Activated T-helper 2 cell treated with anti-CD3 and anti-CD28 coated beads, Interferon-gamma antibody, Interleukin-2, Interleukin-4, amounts not matched to agents 10 μg/mL and 5 μg/mL and 100 μg/mL, durations not matched to agents 14 hours and 24 hours and 36 hours (primary cell): ENCODE measurements around the gene ATP6V1B1. TPM values are rescaled to one million over a fixed set of nuclear protein-coding genes. Genes with fewer than 3 reads are reported as not detected.

Experiments
- DNase-seq: peaks from one replicate; pipeline ENCODE4 v3.0.0; 2021; ENCODE audit warnings: low spot score
- H3K27ac Mint-ChIP-seq: one replicate; pipeline ENCODE4 v1.8.0; 2021; ENCODE audit warnings: mixed read lengths
- H3K27me3 Mint-ChIP-seq: one replicate; pipeline ENCODE4 v1.8.0; 2021; ENCODE audit warnings: low read depth, mixed read lengths
- H3K36me3 Mint-ChIP-seq: one replicate; pipeline ENCODE4 v1.8.0; 2021; ENCODE audit warnings: low read depth, mixed read lengths
- H3K4me1 Mint-ChIP-seq: one replicate; pipeline ENCODE4 v1.8.0; 2021; ENCODE audit warnings: low read depth, mixed read lengths
- H3K4me3 Mint-ChIP-seq: one replicate; pipeline ENCODE4 v1.8.0; 2021; ENCODE audit warnings: low read depth, mild to moderate bottlenecking, moderate library complexity, mixed read lengths
- H3K9me3 Mint-ChIP-seq: one replicate; pipeline ENCODE4 v1.8.0; 2021; ENCODE audit warnings: mixed read lengths
- intact Hi-C: fragments of 100-400 bp; cut with micrococcal nuclease; formaldehyde crosslinking; loops from one replicate; pipeline ENCODE4 v1.15.1; 2023
- total RNA-seq: library from RNA; stranded (reverse); gene quantifications from 2 replicates; pipeline ENCODE4 v1.2.3, GENCODE V29; 2022

ATP6V1B1 gene
- total RNA-seq, 1 donor from 2014 or later = not detected

- Mint-ChIP-seq H3K27ac (no peak overlapping the region), H3K4me1 (no peaks in the 10 kb centered on the region), H3K36me3 (no peaks in the 10 kb centered on the region), H3K4me3 (no peak overlapping the region), H3K9me3 (no peaks in the 10 kb centered on the region), H3K27me3 (peaks cover 21% of the 10 kb centered on the region)
- intact Hi-C loops = no loop called here
- no peak for DNase-seq
Measured at GRCh38 chr2:70936979-70937811, 1.5 kb downstream of the ATP6V1B1 start.

DNA sequence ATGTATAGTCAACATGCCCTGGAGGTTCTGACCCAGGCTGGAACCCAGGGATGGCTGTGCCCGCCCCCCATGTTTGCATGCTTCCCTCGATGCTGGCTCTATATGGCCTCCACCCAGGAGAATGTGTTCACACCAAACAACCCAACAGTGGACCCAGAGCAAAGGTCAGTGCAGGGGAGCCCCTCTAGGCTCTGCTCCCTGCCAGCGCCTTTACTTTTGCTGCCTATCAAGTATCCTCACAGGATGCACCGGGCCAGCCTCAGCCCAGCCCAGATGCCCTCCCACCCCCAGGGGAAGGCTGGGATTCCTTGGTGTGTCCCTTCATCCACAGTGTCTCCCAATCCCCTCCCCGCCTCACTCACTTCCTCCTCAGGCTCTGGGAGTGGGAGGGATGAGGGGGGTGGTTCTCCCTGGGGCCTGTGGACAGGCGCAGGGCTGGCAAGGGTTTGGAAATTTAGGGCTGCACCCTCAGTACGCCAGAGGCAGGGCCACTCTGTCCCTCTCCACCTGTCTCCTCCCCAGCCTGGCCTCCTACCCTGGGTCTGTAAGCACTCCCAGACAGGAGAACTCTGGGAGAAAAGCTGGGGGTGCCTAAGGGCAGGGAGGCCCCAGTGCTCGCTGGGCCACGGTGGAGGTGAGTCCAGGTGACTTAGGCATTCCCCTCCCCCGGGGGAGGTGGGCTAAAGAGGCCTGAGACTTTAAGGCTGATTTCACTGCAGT, 2.3 kb downstream of the ATP6V1B1 start:
- Mint-ChIP-seq H3K27ac (no peak overlapping the region), H3K36me3 (no peaks in the 10 kb centered on the region), H3K27me3 (peaks cover 21% of the 10 kb centered on the region), H3K9me3 (no peaks in the 10 kb centered on the region), H3K4me1 (no peaks in the 10 kb centered on the region), H3K4me3 (no peak overlapping the region)
- no peak for DNase-seq
- intact Hi-C loops = no loop called here

- Mint-ChIP-seq H3K4me1 (no peaks in the 10 kb centered on the region), H3K4me3 (no peak overlapping the region), H3K36me3 (no peaks in the 10 kb centered on the region), H3K27me3 (peaks cover 21% of the 10 kb centered on the region), H3K27ac (no peak overlapping the region), H3K9me3 (no peaks in the 10 kb centered on the region)
- intact Hi-C loops = no loop called here
- no peak for DNase-seq
Measured at GRCh38 chr2:70938586-70938950, 2.9 kb downstream of the ATP6V1B1 start.

DNA sequence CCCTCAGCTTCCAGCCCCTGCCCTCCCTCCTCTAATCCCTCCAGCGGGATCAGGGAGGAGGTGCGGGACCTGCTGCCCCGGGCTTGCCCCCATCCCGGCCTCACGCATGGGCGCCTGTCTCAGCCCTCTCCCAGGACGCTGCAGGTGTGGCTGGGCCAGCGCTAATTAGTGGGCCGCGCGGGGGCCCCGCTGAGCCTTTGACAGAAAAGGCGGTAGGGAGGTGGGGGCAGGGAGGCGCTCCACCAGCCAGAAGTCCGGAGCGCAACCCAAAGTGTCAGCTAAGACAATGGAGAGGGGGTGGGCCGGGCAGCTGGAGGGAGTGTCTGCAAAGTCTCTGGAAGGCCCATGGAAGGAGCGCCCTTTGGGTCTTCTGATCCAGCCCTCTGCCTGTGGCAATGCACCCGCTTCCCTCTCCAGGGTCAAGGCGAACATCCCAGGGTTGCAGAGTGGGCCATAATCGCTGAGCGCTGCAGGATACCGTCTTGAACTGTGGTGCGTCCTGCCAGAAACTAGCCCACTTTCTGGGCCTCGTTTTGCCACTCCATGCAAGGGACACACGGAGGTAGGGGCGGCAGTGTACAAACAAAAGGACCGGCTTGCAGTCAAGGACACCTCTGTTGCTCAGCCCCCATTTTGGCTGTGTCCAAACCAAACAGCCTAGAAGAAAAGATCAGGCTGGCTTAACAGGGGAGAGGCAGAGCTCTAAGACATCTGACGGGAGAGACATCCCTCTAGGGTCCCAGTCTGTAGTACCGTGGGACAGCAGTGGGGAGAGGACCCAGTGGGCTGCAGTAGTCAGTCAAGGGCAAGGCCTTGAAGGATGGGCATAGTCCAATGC, 3.5 kb downstream of the ATP6V1B1 start:
- H3K9me3 Mint-ChIP-seq = no peaks in the 10 kb centered on the region
- H3K27ac Mint-ChIP-seq = no peak overlapping the region
- no peak for DNase-seq
- H3K4me1 Mint-ChIP-seq = no peaks in the 10 kb centered on the region
- intact Hi-C loops = no loop called here
- H3K27me3 Mint-ChIP-seq = peaks cover 21% of the 10 kb centered on the region
- H3K4me3 Mint-ChIP-seq = no peak overlapping the region
- H3K36me3 Mint-ChIP-seq = no peaks in the 10 kb centered on the region

- H3K27ac Mint-ChIP-seq = no peak overlapping the region
- DNase-seq = no peak
- H3K4me3 Mint-ChIP-seq = no peak overlapping the region
- intact Hi-C loops = loop anchor here (10.0 kb wide), 1 partner anchor 285 kb away; no protein-coding TSS in a partner anchor
- no peaks in the 10 kb centered on the region for H3K9me3 Mint-ChIP-seq
- peaks cover 21% of the 10 kb centered on the region for H3K27me3 Mint-ChIP-seq
- no peaks in the 10 kb centered on the region for H3K36me3 Mint-ChIP-seq
- no peaks in the 10 kb centered on the region for H3K4me1 Mint-ChIP-seq
Measured at GRCh38 chr2:70939839-70940580, 4.3 kb downstream of the ATP6V1B1 start.

DNA sequence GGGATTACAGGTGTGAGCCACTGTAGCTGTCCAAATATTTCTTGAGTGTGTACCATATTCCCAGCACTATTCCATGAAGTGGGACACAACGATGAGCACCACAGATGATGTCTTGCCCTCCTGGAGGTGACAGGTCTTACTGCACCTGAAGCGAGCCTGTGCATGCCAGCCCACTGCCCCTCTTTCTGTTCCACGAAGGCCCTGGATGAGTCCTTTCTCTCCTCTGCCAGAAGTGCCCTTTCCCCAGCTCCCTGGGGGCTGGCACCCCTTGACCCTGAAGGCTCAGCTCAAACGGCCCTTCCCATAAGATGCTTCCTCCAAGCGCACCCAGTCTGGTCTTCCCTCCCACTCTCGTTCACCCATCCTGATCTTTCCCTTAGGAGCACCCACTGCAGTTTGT, 5.5 kb downstream of the ATP6V1B1 start:
- no peak for DNase-seq
- intact Hi-C loops = loop anchor here (10.0 kb wide), 1 partner anchor 286 kb away; no protein-coding TSS in a partner anchor
- Mint-ChIP-seq H3K27ac (no peak overlapping the region), H3K4me3 (no peak overlapping the region), H3K4me1 (no peaks in the 10 kb centered on the region), H3K36me3 (no peaks in the 10 kb centered on the region), H3K9me3 (no peaks in the 10 kb centered on the region), H3K27me3 (peaks cover 21% of the 10 kb centered on the region)

DNA sequence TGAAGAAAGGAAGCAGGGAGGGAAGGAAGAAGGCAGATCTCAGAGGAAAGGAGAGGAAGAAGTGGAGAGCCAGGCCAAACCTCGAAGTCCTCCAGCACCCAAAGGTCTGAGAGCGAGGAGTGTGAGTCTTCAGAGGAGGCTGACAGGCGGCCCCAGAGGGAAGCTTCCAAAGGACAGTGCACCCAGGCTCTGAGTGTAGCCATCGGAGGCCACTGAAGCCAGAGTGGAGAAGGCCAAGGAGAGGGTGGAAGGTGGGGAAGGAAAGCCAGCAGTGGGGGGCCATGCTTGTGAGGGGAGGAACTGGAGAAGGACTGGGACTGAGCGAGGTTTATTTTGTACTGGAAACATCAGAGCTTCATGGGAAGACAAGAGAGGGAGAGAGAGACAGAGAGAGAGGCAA, 6.0 kb downstream of the ATP6V1B1 start:
- H3K27ac Mint-ChIP-seq = no peak overlapping the region
- no peaks in the 10 kb centered on the region for H3K4me1 Mint-ChIP-seq
- intact Hi-C loops = loop anchor here (10.0 kb wide), 1 partner anchor 287 kb away; no protein-coding TSS in a partner anchor
- H3K4me3 Mint-ChIP-seq = no peak overlapping the region
- no peaks in the 10 kb centered on the region for H3K36me3 Mint-ChIP-seq
- peaks cover 19% of the 10 kb centered on the region for H3K27me3 Mint-ChIP-seq
- DNase-seq = no peak
- H3K9me3 Mint-ChIP-seq = no peaks in the 10 kb centered on the region

- Mint-ChIP-seq H3K36me3 (no peaks in the 10 kb centered on the region), H3K27me3 (peaks cover 21% of the 10 kb centered on the region), H3K27ac (no peak overlapping the region), H3K4me3 (no peak overlapping the region), H3K9me3 (no peaks in the 10 kb centered on the region), H3K4me1 (peaks cover 7% of the 10 kb centered on the region)
- no peak for DNase-seq
- intact Hi-C loops = loop anchor here (10.0 kb wide), 1 partner anchor 288 kb away; no protein-coding TSS in a partner anchor
Measured at GRCh38 chr2:70942396-70943204, 6.9 kb downstream of the ATP6V1B1 start.

DNA sequence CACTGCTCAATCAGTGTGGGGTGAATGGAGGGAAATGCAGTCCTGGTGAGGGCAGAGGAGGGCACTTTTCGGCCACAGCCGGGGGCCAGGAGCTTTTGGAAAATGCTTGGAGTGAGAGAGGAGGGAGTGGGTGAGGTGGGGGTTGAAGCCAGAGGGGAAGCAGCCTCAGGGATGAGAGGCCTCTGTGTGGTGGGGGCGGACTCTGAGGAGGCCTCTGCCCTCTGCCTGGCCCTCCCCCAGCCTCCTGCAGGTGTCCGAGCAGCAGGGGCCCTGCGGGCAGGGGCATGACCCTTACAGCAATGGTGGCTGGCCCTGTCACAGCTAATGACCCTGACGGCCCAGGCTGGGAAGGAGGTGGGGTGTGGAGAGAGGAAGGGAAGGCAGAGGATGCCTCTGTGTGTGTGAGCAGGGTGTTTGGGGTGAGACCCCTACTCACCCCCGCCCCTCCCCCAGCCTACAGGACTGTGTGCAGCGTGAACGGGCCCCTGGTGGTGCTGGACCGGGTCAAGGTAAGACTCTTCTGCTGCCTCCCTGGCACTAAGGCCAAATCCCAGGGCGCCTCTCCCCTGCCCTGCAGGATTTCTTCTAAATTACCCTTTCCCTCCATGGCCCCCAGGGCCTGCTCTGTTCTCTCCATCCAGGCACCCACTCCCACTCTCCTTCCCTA, 7.6 kb downstream of the ATP6V1B1 start:
- intact Hi-C loops = loop anchor here (10.0 kb wide), 1 partner anchor 289 kb away; no protein-coding TSS in a partner anchor
- no peak overlapping the region for H3K4me3 Mint-ChIP-seq
- no peak for DNase-seq

GRCh38 chr2:70944111-70944690, 8.5 kb downstream of the ATP6V1B1 start:
- Mint-ChIP-seq H3K4me1 (peaks cover 15% of the 10 kb centered on the region), H3K27me3 (peaks cover 17% of the 10 kb centered on the region), H3K9me3 (no peaks in the 10 kb centered on the region), H3K36me3 (no peaks in the 10 kb centered on the region), H3K4me3 (no peak overlapping the region), H3K27ac (no peak overlapping the region)
- intact Hi-C loops = loop anchor here (10.0 kb wide), 1 partner anchor 289 kb away; no protein-coding TSS in a partner anchor
- no peak for DNase-seq

More for the DNA sequence above, 7.6 kb downstream of the ATP6V1B1 start:
- Mint-ChIP-seq H3K36me3 (no peaks in the 10 kb centered on the region), H3K4me1 (peaks cover 14% of the 10 kb centered on the region), H3K9me3 (no peaks in the 10 kb centered on the region), H3K27me3 (peaks cover 20% of the 10 kb centered on the region), H3K27ac (no peak overlapping the region)
